ENCODE data around the gene INTS15. TPM values are rescaled to one million over a fixed set of nuclear protein-coding genes. Genes with fewer than 3 reads are reported as not detected.
A peak's percentile ranks its signal among the peaks of the same experiment; 100 is the strongest.

INTS15 gene
- total and polyA plus RNA-seq, 5 donors: 9.4 to 18.7 (median 16.7) TPM

GRCh38 chr7:6608081-6608480, 18.3 kb downstream of the INTS15 start:
- H3K4me3 ChIP-seq (ENCODE audit: low read length): no peak overlapping the region
- DNase-seq: peak in 1 of 3 donors; percentile 44
- H3K4me1 ChIP-seq (ENCODE audit: control insufficient read depth, insufficient read depth, low read length): no peaks in the 10 kb centered on the region
- no peak overlapping the region for H3K27ac ChIP-seq (ENCODE audit: low read length)
- intact Hi-C loops (cut with DNase I): no loop called here
- H3K27me3 ChIP-seq (ENCODE audit: control insufficient read depth, insufficient read depth): no peaks in the 10 kb centered on the region
- H3K9me3 ChIP-seq (ENCODE audit: control insufficient read depth, low read length): no peaks in the 10 kb centered on the region
- ATAC-seq: peak in 1 of 2 donors; percentile 11
- WGBS: 90% methylated on average over 27 of the region's 27 CpGs

- H3K27ac ChIP-seq (ENCODE audit: low read length): no peak overlapping the region
- no peaks in the 10 kb centered on the region for H3K27me3 ChIP-seq (ENCODE audit: control insufficient read depth, insufficient read depth)
- no peak for DNase-seq
- intact Hi-C loops (cut with DNase I): no loop called here
- WGBS: 93% methylated on average over 12 of the region's 12 CpGs
- H3K4me3 ChIP-seq (ENCODE audit: low read length): no peak overlapping the region
- ATAC-seq: no peak
- H3K4me1 ChIP-seq (ENCODE audit: control insufficient read depth, insufficient read depth, low read length): no peaks in the 10 kb centered on the region
- no peaks in the 10 kb centered on the region for H3K9me3 ChIP-seq (ENCODE audit: control insufficient read depth, low read length)
These were observed 19.0 kb downstream of the INTS15 start for GRCh38 chr7:6608794-6609193.

GRCh38 chr7:6612819-6613218, 23.0 kb downstream of the INTS15 start:
- ATAC-seq: no peak
- no peak overlapping the region for H3K27ac ChIP-seq (ENCODE audit: low read length)
- intact Hi-C loops (cut with DNase I): no loop called here
- H3K27me3 ChIP-seq (ENCODE audit: control insufficient read depth, insufficient read depth): no peaks in the 10 kb centered on the region
- no peak overlapping the region for H3K4me3 ChIP-seq (ENCODE audit: low read length)
- WGBS: 65% methylated on average over 6 of the region's 7 CpGs
- DNase-seq: no peak
- H3K4me1 ChIP-seq (ENCODE audit: control insufficient read depth, insufficient read depth, low read length): peaks cover 3% of the 10 kb centered on the region
- H3K9me3 ChIP-seq (ENCODE audit: control insufficient read depth, low read length): no peaks in the 10 kb centered on the region

GRCh38 chr7:6613706-6614105, 23.9 kb downstream of the INTS15 start:
- Histone ChIP-seq H3K27ac (ENCODE audit: low read length) (no peak overlapping the region), H3K27me3 (ENCODE audit: control insufficient read depth, insufficient read depth) (no peaks in the 10 kb centered on the region), H3K4me1 (ENCODE audit: control insufficient read depth, insufficient read depth, low read length) (peaks cover 3% of the 10 kb centered on the region), H3K4me3 (ENCODE audit: low read length) (no peak overlapping the region), H3K9me3 (ENCODE audit: control insufficient read depth, low read length) (no peaks in the 10 kb centered on the region)
- intact Hi-C loops (cut with DNase I): no loop called here
- DNase-seq: no peak
- ATAC-seq: no peak
- 16% methylated on average over 2 of the region's 2 CpGs for WGBS

GRCh38 chr7:6614953-6615722, 25.3 kb downstream of the INTS15 start, which contains the start of gene ZNF853:
ZNF853 (plus strand) TSS chr7:6615610; CDS start chr7:6616175, 565 bp downstream.
- DNase-seq (peak in 1 of 3 donors; percentile 71), ATAC-seq (peak; percentile 52 to 68)
- Histone ChIP-seq H3K4me1 (ENCODE audit: control insufficient read depth, insufficient read depth, low read length) (peaks cover 3% of the 10 kb centered on the region), H3K9me3 (ENCODE audit: control insufficient read depth, low read length) (no peaks in the 10 kb centered on the region), H3K27ac (ENCODE audit: low read length) (no peak within 1 kb of the TSS), H3K27me3 (ENCODE audit: control insufficient read depth, insufficient read depth) (no peaks in the 10 kb centered on the region), H3K4me3 (ENCODE audit: low read length) (peak within 1 kb of the TSS; percentile 88)
- 4% methylated on average over 80 of the region's 91 CpGs for WGBS
- intact Hi-C loops (cut with DNase I): no loop called here

GRCh38 chr7:6615723-6616555, 26.1 kb downstream of the INTS15 start:
- peak in 1 of 3 donors; percentile 62 for DNase-seq
- intact Hi-C loops (cut with DNase I): no loop called here
- 9% methylated on average over 63 of the region's 63 CpGs for WGBS
- H3K27ac ChIP-seq (ENCODE audit: low read length): no peak overlapping the region
- no peaks in the 10 kb centered on the region for H3K9me3 ChIP-seq (ENCODE audit: control insufficient read depth, low read length)
- ATAC-seq: peak; percentile 30 to 42
- H3K4me1 ChIP-seq (ENCODE audit: control insufficient read depth, insufficient read depth, low read length): peaks cover 3% of the 10 kb centered on the region
- no peaks in the 10 kb centered on the region for H3K27me3 ChIP-seq (ENCODE audit: control insufficient read depth, insufficient read depth)
- H3K4me3 ChIP-seq (ENCODE audit: low read length): peak overlapping the region; percentile 88

GRCh38 chr7:6616854-6617643, 27.2 kb downstream of the INTS15 start:
- ATAC-seq: no peak
- H3K4me3 ChIP-seq (ENCODE audit: low read length): no peak overlapping the region
- peaks cover 3% of the 10 kb centered on the region for H3K4me1 ChIP-seq (ENCODE audit: control insufficient read depth, insufficient read depth, low read length)
- H3K9me3 ChIP-seq (ENCODE audit: control insufficient read depth, low read length): no peaks in the 10 kb centered on the region
- WGBS: 88% methylated on average over 20 of the region's 20 CpGs
- intact Hi-C loops (cut with DNase I): no loop called here
- no peaks in the 10 kb centered on the region for H3K27me3 ChIP-seq (ENCODE audit: control insufficient read depth, insufficient read depth)
- no peak overlapping the region for H3K27ac ChIP-seq (ENCODE audit: low read length)
- DNase-seq: no peak

GRCh38 chr7:6618621-6619020, 28.8 kb downstream of the INTS15 start:
- no peaks in the 10 kb centered on the region for H3K27me3 ChIP-seq (ENCODE audit: control insufficient read depth, insufficient read depth)
- no peak overlapping the region for H3K4me3 ChIP-seq (ENCODE audit: low read length)
- no peaks in the 10 kb centered on the region for H3K9me3 ChIP-seq (ENCODE audit: control insufficient read depth, low read length)
- peaks cover 3% of the 10 kb centered on the region for H3K4me1 ChIP-seq (ENCODE audit: control insufficient read depth, insufficient read depth, low read length)
- DNase-seq: no peak
- no peak for ATAC-seq
- H3K27ac ChIP-seq (ENCODE audit: low read length): no peak overlapping the region
- intact Hi-C loops (cut with DNase I): no loop called here
- WGBS: 71% methylated on average over 4 of the region's 4 CpGs

GRCh38 chr7:6619961-6620360, 30.1 kb downstream of the INTS15 start:
- DNase-seq (no peak), ATAC-seq (no peak)
- Histone ChIP-seq H3K4me3 (ENCODE audit: low read length) (no peak overlapping the region), H3K27me3 (ENCODE audit: control insufficient read depth, insufficient read depth) (no peaks in the 10 kb centered on the region), H3K9me3 (ENCODE audit: control insufficient read depth, low read length) (no peaks in the 10 kb centered on the region), H3K4me1 (ENCODE audit: control insufficient read depth, insufficient read depth, low read length) (peaks cover 3% of the 10 kb centered on the region), H3K27ac (ENCODE audit: low read length) (no peak overlapping the region)
- intact Hi-C loops (cut with DNase I): no loop called here
- 89% methylated on average over 3 of the region's 3 CpGs for WGBS

- no peak for ATAC-seq
- intact Hi-C loops (cut with DNase I): no loop called here
- Histone ChIP-seq H3K4me1 (ENCODE audit: control insufficient read depth, insufficient read depth, low read length) (no peaks in the 10 kb centered on the region), H3K9me3 (ENCODE audit: control insufficient read depth, low read length) (no peaks in the 10 kb centered on the region), H3K27me3 (ENCODE audit: control insufficient read depth, insufficient read depth) (no peaks in the 10 kb centered on the region), H3K4me3 (ENCODE audit: low read length) (no peak overlapping the region), H3K27ac (ENCODE audit: low read length) (no peak overlapping the region)
- no peak for DNase-seq
- WGBS: 89% methylated on average over 20 of the region's 20 CpGs
These were observed 31.6 kb downstream of the INTS15 start for GRCh38 chr7:6621195-6622133.

All from right cardiac atrium (tissue), 5 donors.